Measurements from ENCODE around the gene SPATA6L.

SPATA6L gene

GRCh38 chr9:4709380-4709779, 43.1 kb upstream of the SPATA6L start:
- H3K4me2 ChIP-seq (ENCODE audit: low read depth, low read length, poor library complexity, severe bottlenecking): no peak overlapping the region
- peaks cover 46% of the 10 kb centered on the region for H3K36me3 ChIP-seq (ENCODE audit: low read length)
- TF ChIP-seq, protein P1, sequence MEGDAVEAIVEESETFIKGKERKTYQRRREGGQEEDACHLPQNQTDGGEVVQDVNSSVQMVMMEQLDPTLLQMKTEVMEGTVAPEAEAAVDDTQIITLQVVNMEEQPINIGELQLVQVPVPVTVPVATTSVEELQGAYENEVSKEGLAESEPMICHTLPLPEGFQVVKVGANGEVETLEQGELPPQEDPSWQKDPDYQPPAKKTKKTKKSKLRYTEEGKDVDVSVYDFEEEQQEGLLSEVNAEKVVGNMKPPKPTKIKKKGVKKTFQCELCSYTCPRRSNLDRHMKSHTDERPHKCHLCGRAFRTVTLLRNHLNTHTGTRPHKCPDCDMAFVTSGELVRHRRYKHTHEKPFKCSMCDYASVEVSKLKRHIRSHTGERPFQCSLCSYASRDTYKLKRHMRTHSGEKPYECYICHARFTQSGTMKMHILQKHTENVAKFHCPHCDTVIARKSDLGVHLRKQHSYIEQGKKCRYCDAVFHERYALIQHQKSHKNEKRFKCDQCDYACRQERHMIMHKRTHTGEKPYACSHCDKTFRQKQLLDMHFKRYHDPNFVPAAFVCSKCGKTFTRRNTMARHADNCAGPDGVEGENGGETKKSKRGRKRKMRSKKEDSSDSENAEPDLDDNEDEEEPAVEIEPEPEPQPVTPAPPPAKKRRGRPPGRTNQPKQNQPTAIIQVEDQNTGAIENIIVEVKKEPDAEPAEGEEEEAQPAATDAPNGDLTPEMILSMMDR (IDR thresholded peaks at IDR 0.05; ENCODE audit: insufficient read depth, low read length, poor library complexity, severe bottlenecking): no peak
- TF ChIP-seq EZH2phosphoT487 (conservative IDR thresholded peaks at IDR 0.05; ENCODE audit: low read length): no peak

DNA sequence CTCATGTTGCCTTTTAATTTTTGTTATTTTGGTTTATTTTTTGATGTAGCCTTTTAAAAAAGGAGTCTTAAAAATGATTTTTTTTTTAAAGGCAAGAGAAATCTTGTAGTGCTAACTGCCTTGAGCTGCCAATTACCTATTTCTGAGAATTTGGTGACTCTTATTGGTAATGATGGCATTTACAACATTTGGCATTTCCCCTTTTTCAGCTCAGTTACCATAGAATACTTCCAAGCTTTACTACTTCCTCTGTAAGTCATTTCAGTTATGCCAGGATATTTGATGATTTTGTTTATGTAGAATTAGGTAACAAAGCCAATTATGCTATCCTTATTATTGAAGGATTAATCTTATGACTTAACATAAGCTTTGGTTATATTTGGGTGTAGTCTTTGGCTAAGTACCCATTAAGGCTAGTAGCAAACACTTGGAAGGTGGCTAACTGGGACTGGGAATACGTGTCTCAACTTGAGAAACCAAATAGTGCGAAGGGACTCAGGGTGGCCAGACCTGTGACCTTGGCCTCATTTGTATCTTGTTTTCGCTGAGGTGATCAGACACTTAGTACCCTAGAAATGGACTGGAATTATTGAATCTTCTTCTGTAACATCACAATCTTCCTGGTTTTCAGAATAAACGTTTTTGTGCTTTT, 40.8 kb upstream of the SPATA6L start:
- no peak overlapping the region for H3K4me3 ChIP-seq (ENCODE audit: insufficient read depth, low read length, poor library complexity, severe bottlenecking)
- H3K9me3 ChIP-seq (ENCODE audit: insufficient read depth, low read length): no peaks in the 10 kb centered on the region
- H3K4me2 ChIP-seq (ENCODE audit: low read depth, low read length, poor library complexity, severe bottlenecking): no peak overlapping the region
- H3F3A ChIP-seq (ENCODE audit: insufficient read depth): peaks cover 12% of the 10 kb centered on the region; the same call in 1 of the 2 replicates
- no peaks in the 10 kb centered on the region for H3K9me2 ChIP-seq (replicated peaks; ENCODE audit: insufficient read depth, low read length)
- no peak overlapping the region for H2AFZ ChIP-seq (ENCODE audit: low read depth, low read length, severe bottlenecking)
- H3K36me3 ChIP-seq (ENCODE audit: low read length): peaks cover 37% of the 10 kb centered on the region
- no peaks in the 10 kb centered on the region for H4K20me1 ChIP-seq (ENCODE audit: low read depth, low read length)
- H3K27ac ChIP-seq (ENCODE audit: low read depth, low read length): no peak overlapping the region
- no peak overlapping the region for H3K9ac ChIP-seq (ENCODE audit: low read length)
- TF ChIP-seq EZH2phosphoT487 (conservative IDR thresholded peaks at IDR 0.05; ENCODE audit: low read length): no peak
- TF ChIP-seq, protein P1 (IDR thresholded peaks at IDR 0.05; ENCODE audit: insufficient read depth, low read length, poor library complexity, severe bottlenecking): no peak
- no peaks in the 10 kb centered on the region for H3K27me3 ChIP-seq (ENCODE audit: low read length)
- H3K79me2 ChIP-seq (ENCODE audit: insufficient read depth, low read length): no peaks in the 10 kb centered on the region

More at GRCh38 chr9:4709380-4709779, 43.1 kb upstream of the SPATA6L start:
- Histone ChIP-seq H3F3A (ENCODE audit: insufficient read depth) (peaks cover 12% of the 10 kb centered on the region; the same call in 1 of the 2 replicates), H2AFZ (ENCODE audit: low read depth, low read length, severe bottlenecking) (no peak overlapping the region), H3K9me3 (ENCODE audit: insufficient read depth, low read length) (no peaks in the 10 kb centered on the region), H3K79me2 (ENCODE audit: insufficient read depth, low read length) (no peaks in the 10 kb centered on the region), H3K27me3 (ENCODE audit: low read length) (no peaks in the 10 kb centered on the region), H4K20me1 (ENCODE audit: low read depth, low read length) (no peaks in the 10 kb centered on the region), H3K4me3 (ENCODE audit: insufficient read depth, low read length, poor library complexity, severe bottlenecking) (no peak overlapping the region), H3K9ac (ENCODE audit: low read length) (no peak overlapping the region), H3K9me2 (replicated peaks; ENCODE audit: insufficient read depth, low read length) (no peaks in the 10 kb centered on the region), H3K27ac (ENCODE audit: low read depth, low read length) (no peak overlapping the region)

- peaks cover 41% of the 10 kb centered on the region for H3K36me3 ChIP-seq (ENCODE audit: low read length)
- no peak overlapping the region for H2AFZ ChIP-seq (ENCODE audit: low read depth, low read length, severe bottlenecking)
- no peaks in the 10 kb centered on the region for H3K27me3 ChIP-seq (ENCODE audit: low read length)
- H3K79me2 ChIP-seq (ENCODE audit: insufficient read depth, low read length): no peaks in the 10 kb centered on the region
- no peak for TF ChIP-seq EZH2phosphoT487 (conservative IDR thresholded peaks at IDR 0.05; ENCODE audit: low read length)
- TF ChIP-seq, protein P1 (IDR thresholded peaks at IDR 0.05; ENCODE audit: insufficient read depth, low read length, poor library complexity, severe bottlenecking): no peak
- no peaks in the 10 kb centered on the region for H4K20me1 ChIP-seq (ENCODE audit: low read depth, low read length)
- H3K4me3 ChIP-seq (ENCODE audit: insufficient read depth, low read length, poor library complexity, severe bottlenecking): no peak overlapping the region
- no peak overlapping the region for H3K4me2 ChIP-seq (ENCODE audit: low read depth, low read length, poor library complexity, severe bottlenecking)
- no peak overlapping the region for H3K9ac ChIP-seq (ENCODE audit: low read length)
- no peak overlapping the region for H3K27ac ChIP-seq (ENCODE audit: low read depth, low read length)
- H3F3A ChIP-seq (ENCODE audit: insufficient read depth): peaks cover 12% of the 10 kb centered on the region; the same call in 1 of the 2 replicates
- no peaks in the 10 kb centered on the region for H3K9me3 ChIP-seq (ENCODE audit: insufficient read depth, low read length)
- H3K9me2 ChIP-seq (replicated peaks; ENCODE audit: insufficient read depth, low read length): no peaks in the 10 kb centered on the region
Observed at GRCh38 chr9:4706021-4706420, 39.7 kb upstream of the SPATA6L start.

Measured in SU-DHL-6 (cell line).